Measurements from ENCODE around the gene ROBO2.

ROBO2 gene

DNA sequence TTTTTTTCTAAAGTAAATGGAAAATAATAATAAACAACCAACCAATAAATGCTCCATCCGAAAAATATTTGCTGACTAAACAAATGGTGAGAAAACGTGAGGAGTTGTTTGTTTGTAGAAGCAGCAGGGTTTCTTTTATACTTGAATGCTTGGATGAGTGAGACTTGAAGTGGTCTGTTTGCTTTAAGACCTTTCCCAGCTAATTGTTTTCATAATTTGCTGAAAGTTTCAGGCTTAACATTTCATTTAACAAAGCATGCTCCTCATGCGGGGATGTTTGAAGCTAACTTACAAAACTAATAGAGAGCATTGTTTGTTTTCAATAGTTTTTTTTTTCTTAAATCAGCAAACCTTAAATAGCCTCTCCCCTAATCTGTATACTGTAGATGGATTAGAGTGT is 484.6 kb downstream of the ROBO2 start:
- Histone ChIP-seq H3K36me3 (ENCODE audit: control insufficient read depth, insufficient read depth, low read length) (no peaks in the 10 kb centered on the region), H3K4me1 (ENCODE audit: control insufficient read depth, insufficient read depth, low read length, poor library complexity, severe bottlenecking) (no peaks in the 10 kb centered on the region), H3K27ac (ENCODE audit: low read depth, low read length, severe bottlenecking) (no peak overlapping the region), H3K9me3 (ENCODE audit: control insufficient read depth, low read length) (no peaks in the 10 kb centered on the region), H3K4me3 (ENCODE audit: extremely low read depth, insufficient read depth, low read length, poor library complexity, severe bottlenecking) (no peak overlapping the region)
- 0% methylated on average over 1 of the region's 3 CpGs; no CpG with 5 or more reads in 1 of the 2 experiments for WGBS, 2 experiments (ENCODE audit: insufficient coverage in 2 of 2)

DNA sequence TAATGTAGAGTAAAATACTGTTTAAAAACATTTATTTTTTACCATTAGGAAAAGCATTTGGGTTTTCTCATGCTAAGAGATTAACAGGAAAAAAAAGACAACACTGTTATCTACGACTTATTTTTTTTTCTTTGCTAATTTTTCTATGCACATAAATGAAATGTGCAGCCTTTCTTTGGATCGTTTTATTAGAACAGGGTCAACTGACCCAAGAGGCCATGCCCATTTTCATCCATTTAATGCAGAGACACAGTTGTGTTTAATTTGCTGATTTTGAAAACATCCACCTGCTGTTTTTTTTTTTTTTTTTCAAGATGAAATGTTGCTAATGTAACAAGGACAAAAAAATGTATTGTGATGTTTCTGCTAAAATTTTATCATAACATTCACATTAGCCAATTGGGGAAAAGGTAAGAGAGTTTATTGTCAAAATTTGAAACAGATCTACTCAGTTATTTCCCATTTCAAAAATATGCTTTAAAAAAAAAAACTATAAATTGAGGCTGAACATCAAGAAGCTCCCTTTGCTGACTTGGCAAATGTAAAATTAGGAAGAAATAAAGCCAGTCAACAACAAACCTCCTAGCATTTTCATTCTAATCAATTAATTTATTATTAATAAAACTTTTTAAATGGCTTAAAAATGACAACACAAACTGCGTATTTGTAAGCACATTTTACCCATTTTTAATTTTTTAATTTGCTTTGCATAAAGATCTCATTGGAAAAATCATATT is 485.2 kb downstream of the ROBO2 start:
- Histone ChIP-seq H3K9me3 (ENCODE audit: control insufficient read depth, low read length) (no peaks in the 10 kb centered on the region), H3K4me3 (ENCODE audit: extremely low read depth, insufficient read depth, low read length, poor library complexity, severe bottlenecking) (no peak overlapping the region), H3K36me3 (ENCODE audit: control insufficient read depth, insufficient read depth, low read length) (no peaks in the 10 kb centered on the region), H3K27ac (ENCODE audit: low read depth, low read length, severe bottlenecking) (no peak overlapping the region), H3K4me1 (ENCODE audit: control insufficient read depth, insufficient read depth, low read length, poor library complexity, severe bottlenecking) (no peaks in the 10 kb centered on the region)
- 60% methylated on average over 1 of the region's 3 CpGs; no CpG with 5 or more reads in 1 of the 2 experiments for WGBS, 2 experiments (ENCODE audit: insufficient coverage in 2 of 2)

DNA sequence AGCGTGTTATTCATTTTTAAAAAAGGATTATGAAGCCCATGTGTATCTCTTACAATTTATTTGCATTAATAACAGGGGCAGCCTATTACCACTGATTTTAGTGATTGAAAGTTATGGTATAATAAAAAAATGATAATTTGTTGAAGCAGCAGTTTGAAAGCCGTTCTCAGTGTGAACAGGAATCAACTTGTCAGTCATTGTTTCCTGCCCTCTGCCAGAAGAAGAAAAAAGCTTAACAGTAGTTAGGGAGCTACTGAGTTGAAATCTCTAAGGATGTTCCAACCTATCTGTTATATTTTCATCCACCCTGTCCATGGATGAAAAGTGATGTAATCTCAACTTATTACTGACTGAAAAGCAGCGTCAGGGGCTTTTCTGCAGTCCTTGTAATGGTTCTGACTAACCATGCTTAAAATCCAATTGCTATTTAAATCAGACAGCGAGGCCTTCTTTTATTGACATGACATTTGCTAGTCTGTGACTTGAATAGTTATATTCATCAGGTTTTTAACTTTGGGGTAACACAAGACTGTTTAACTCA is 486.7 kb downstream of the ROBO2 start:
- Histone ChIP-seq H3K9me3 (ENCODE audit: control insufficient read depth, low read length) (no peaks in the 10 kb centered on the region), H3K36me3 (ENCODE audit: control insufficient read depth, insufficient read depth, low read length) (no peaks in the 10 kb centered on the region), H3K4me1 (ENCODE audit: control insufficient read depth, insufficient read depth, low read length, poor library complexity, severe bottlenecking) (no peaks in the 10 kb centered on the region), H3K4me3 (ENCODE audit: extremely low read depth, insufficient read depth, low read length, poor library complexity, severe bottlenecking) (no peak overlapping the region), H3K27ac (ENCODE audit: low read depth, low read length, severe bottlenecking) (no peak overlapping the region)
- WGBS, 2 experiments (ENCODE audit: insufficient coverage in 2 of 2): 61 to 100% methylated on average over 1 to 2 of the region's 4 CpGs

DNA sequence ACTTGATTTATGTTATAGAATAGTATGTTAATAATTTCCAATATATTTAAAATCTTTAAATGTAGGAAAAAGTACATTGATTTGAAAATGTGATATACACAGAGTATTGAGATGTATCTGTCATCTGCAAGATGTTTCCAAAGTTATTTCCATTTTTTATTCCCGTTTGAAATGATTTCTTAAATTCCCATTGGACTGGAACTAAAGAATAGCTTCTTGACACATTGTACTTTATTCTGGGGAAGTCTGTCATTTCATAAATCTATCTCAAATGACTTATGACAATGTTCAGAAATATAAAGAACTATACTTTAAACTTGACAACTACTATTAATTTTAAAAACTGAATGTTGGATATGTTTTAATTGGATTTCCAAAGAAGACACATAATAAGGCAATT is 489.6 kb downstream of the ROBO2 start:
- no CpG with 5 or more reads among the region's 1 CpG for WGBS, 2 experiments (ENCODE audit: insufficient coverage in 2 of 2)
- Histone ChIP-seq H3K36me3 (ENCODE audit: control insufficient read depth, insufficient read depth, low read length) (no peaks in the 10 kb centered on the region), H3K4me3 (ENCODE audit: extremely low read depth, insufficient read depth, low read length, poor library complexity, severe bottlenecking) (no peak overlapping the region), H3K27ac (ENCODE audit: low read depth, low read length, severe bottlenecking) (no peak overlapping the region), H3K9me3 (ENCODE audit: control insufficient read depth, low read length) (peaks cover 10% of the 10 kb centered on the region), H3K4me1 (ENCODE audit: control insufficient read depth, insufficient read depth, low read length, poor library complexity, severe bottlenecking) (no peaks in the 10 kb centered on the region)

DNA sequence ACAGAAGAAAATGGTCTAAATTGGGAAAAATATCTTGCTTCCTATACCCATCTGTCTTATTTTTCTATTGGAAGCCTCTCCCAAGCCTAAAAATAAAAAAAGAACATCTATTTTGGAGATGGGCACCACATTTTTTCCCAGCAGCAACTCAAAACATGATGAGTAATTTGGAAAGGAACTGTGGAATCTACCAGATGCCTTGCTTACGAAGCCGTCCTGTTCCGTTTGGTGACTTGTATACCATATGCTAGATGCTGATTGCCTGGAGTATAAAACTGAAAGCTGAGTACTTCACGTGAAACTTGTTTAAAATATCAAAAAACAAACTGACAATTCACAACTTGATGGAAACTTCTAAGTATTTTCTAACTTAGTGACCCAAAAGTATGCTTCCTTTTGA is 491.0 kb downstream of the ROBO2 start:
- no peaks in the 10 kb centered on the region for H3K4me1 ChIP-seq (ENCODE audit: control insufficient read depth, insufficient read depth, low read length, poor library complexity, severe bottlenecking)
- WGBS, 2 experiments (ENCODE audit: insufficient coverage in 2 of 2): 60 to 100% methylated on average over 1 to 2 of the region's 4 CpGs
- no peaks in the 10 kb centered on the region for H3K36me3 ChIP-seq (ENCODE audit: control insufficient read depth, insufficient read depth, low read length)
- no peak overlapping the region for H3K27ac ChIP-seq (ENCODE audit: low read depth, low read length, severe bottlenecking)
- no peak overlapping the region for H3K4me3 ChIP-seq (ENCODE audit: extremely low read depth, insufficient read depth, low read length, poor library complexity, severe bottlenecking)
- H3K9me3 ChIP-seq (ENCODE audit: control insufficient read depth, low read length): peaks cover 10% of the 10 kb centered on the region

DNA sequence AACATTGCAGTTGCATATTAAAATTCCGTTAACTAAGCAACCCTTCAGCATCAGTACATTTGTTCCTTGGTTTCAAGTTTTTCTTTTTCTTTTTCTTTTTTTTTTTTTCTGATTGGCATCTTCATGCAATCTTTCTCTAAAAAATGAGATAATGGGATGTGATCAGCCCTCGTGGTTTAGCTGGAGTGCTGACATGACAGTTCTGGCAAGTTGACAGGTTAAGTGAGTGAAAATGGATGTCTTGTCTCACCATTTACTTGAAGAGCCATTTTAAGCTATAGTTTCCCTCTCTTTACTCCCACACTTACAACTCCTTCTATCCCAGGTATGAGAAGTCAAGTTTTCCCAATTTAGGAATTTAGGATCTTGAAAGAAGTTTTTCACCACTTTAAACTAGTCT is 495.2 kb downstream of the ROBO2 start:
- no CpG with 5 or more reads among the region's 2 CpGs for WGBS, 2 experiments (ENCODE audit: insufficient coverage in 2 of 2)
- H3K4me3 ChIP-seq (ENCODE audit: extremely low read depth, insufficient read depth, low read length, poor library complexity, severe bottlenecking): no peak overlapping the region
- no peaks in the 10 kb centered on the region for H3K4me1 ChIP-seq (ENCODE audit: control insufficient read depth, insufficient read depth, low read length, poor library complexity, severe bottlenecking)
- H3K9me3 ChIP-seq (ENCODE audit: control insufficient read depth, low read length): peaks cover 10% of the 10 kb centered on the region
- no peak overlapping the region for H3K27ac ChIP-seq (ENCODE audit: low read depth, low read length, severe bottlenecking)
- H3K36me3 ChIP-seq (ENCODE audit: control insufficient read depth, insufficient read depth, low read length): no peaks in the 10 kb centered on the region

DNA sequence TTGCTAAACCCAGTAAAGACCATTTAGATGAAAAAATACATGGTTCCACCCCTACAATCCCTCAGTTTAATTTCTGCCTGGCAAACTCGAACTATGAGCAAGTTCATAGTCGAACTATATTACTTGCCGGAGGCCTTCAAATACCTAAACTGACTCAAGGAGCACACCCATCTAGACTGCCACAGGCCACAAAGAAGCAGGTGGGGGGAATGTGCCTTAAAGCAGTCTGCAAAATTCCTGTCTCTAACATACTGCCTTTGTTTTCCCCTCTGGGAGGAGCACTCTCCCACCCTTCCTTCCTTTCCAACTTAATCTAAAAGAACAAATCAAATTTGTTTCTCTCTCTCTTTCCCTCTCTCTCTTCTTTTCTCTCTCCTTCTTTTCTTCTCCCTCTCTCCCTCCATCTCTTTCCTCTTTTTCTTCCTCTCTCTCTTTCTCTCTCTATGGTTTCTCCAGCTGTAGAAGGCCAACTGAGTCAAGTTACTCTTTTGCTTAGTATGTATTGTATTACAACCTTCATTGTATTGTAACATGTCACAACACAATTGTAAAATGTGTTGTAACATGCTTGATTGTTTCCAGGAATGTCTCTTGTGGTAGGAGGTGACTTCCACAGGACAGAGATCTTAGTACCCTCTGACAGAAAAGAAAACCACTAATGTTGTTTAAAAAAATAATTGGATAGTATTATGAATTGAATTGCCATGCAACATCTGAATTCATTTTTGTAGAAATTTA is 496.3 kb downstream of the ROBO2 start:
- 66% methylated on average over 3 of the region's 3 CpGs; no CpG with 5 or more reads in 1 of the 2 experiments for WGBS, 2 experiments (ENCODE audit: insufficient coverage in 2 of 2)
- H3K27ac ChIP-seq (ENCODE audit: low read depth, low read length, severe bottlenecking): no peak overlapping the region
- no peaks in the 10 kb centered on the region for H3K4me1 ChIP-seq (ENCODE audit: control insufficient read depth, insufficient read depth, low read length, poor library complexity, severe bottlenecking)
- H3K4me3 ChIP-seq (ENCODE audit: extremely low read depth, insufficient read depth, low read length, poor library complexity, severe bottlenecking): no peak overlapping the region
- H3K9me3 ChIP-seq (ENCODE audit: control insufficient read depth, low read length): peaks cover 10% of the 10 kb centered on the region
- H3K36me3 ChIP-seq (ENCODE audit: control insufficient read depth, insufficient read depth, low read length): no peaks in the 10 kb centered on the region

DNA sequence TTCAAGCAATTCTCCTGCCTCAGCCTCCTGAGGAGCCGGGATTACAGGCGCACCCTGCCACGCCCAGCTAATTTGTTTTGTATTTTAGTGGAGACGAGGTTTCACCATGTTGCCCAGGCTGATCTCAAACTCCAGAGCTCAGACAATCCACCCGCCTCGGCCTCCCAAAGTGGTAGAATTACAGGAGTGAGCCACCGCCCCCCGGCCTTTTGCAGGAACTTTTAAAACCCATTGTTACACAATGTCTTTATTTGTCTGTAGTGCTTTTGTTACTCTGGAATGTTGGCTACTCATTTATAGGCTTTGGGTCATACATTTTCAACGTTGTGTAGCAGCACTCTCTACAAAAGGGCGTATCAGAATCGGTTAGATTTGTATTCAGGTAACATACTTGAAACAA is 499.1 kb downstream of the ROBO2 start:
- Histone ChIP-seq H3K27ac (ENCODE audit: low read depth, low read length, severe bottlenecking) (no peak overlapping the region), H3K36me3 (ENCODE audit: control insufficient read depth, insufficient read depth, low read length) (no peaks in the 10 kb centered on the region)
- 84 to 89% methylated on average over 6 to 7 of the region's 11 CpGs for whole genome bisulfite sequencing, 2 experiments (ENCODE audit: insufficient coverage in 2 of 2)

DNA sequence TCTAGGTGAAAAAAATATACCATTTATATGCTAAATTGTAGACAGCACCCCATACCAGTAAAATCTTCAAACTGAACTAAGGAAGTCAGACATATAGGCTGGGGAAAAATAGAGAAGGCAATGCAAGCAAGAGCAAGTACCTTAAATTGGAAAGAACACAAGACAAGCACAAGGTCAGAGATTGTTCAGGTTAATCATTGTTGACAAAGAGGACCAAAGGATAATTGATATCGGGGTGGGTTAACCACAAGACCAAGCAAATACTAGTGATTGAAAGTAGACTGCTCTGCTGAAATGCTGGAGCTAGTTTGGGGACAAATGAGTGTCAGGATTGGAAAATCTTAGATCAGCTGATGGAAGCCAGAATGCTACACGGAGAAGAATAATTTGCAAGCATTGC is 499.8 kb downstream of the ROBO2 start:
- Histone ChIP-seq H3K9me3 (ENCODE audit: control insufficient read depth, low read length) (no peaks in the 10 kb centered on the region), H3K4me1 (ENCODE audit: control insufficient read depth, insufficient read depth, low read length, poor library complexity, severe bottlenecking) (no peaks in the 10 kb centered on the region), H3K27ac (ENCODE audit: low read depth, low read length, severe bottlenecking) (no peak overlapping the region), H3K36me3 (ENCODE audit: control insufficient read depth, insufficient read depth, low read length) (no peaks in the 10 kb centered on the region), H3K4me3 (ENCODE audit: extremely low read depth, insufficient read depth, low read length, poor library complexity, severe bottlenecking) (no peak overlapping the region)
- 80 to 100% methylated on average over 1 to 2 of the region's 2 CpGs for WGBS, 2 experiments (ENCODE audit: insufficient coverage in 2 of 2)

More for the DNA sequence above, 499.1 kb downstream of the ROBO2 start:
- Histone ChIP-seq H3K4me1 (ENCODE audit: control insufficient read depth, insufficient read depth, low read length, poor library complexity, severe bottlenecking) (no peaks in the 10 kb centered on the region), H3K4me3 (ENCODE audit: extremely low read depth, insufficient read depth, low read length, poor library complexity, severe bottlenecking) (no peak overlapping the region), H3K9me3 (ENCODE audit: control insufficient read depth, low read length) (no peaks in the 10 kb centered on the region)

DNA sequence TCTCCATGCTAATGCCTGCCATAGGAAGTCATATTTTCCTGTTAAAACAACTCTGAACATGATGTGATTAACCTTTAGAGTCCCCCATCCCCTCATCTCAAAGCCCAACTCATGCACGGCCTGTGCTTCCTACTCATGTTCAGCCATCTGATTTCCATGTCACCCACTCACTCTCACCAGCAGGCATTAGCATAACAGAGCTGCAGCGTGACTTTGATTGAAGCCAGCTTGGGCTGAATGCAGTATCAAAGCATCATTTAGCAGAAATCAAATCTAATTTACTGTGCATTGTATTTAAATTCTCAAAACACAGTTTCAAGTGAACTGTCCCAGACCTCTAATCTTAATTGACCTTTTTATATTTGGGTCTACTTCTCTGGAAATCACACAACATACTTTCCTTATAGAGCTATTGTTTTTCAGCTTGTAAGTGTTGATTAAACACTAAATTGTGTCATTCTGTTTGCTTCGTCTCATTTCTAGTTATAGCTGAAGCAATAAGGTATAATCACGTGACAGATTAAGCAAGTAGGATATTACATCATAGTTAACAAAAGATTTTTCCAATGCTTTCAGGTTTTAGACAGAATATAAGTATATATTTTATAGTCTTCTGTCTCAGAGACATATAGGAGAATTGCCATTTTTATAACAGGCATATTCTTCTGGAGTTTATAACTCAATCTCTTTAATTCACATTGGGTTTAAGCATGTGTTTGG is 501.5 kb downstream of the ROBO2 start:
- Histone ChIP-seq H3K9me3 (ENCODE audit: control insufficient read depth, low read length) (no peaks in the 10 kb centered on the region), H3K4me1 (ENCODE audit: control insufficient read depth, insufficient read depth, low read length, poor library complexity, severe bottlenecking) (no peaks in the 10 kb centered on the region), H3K36me3 (ENCODE audit: control insufficient read depth, insufficient read depth, low read length) (no peaks in the 10 kb centered on the region), H3K27ac (ENCODE audit: low read depth, low read length, severe bottlenecking) (no peak overlapping the region), H3K4me3 (ENCODE audit: extremely low read depth, insufficient read depth, low read length, poor library complexity, severe bottlenecking) (no peak overlapping the region)
- WGBS, 2 experiments (ENCODE audit: insufficient coverage in 2 of 2): 45 to 54% methylated on average over 1 to 2 of the region's 4 CpGs

Data from mesodermal cell (in vitro differentiated cells).